ENCODE data around the gene LDLRAD4.

DNA sequence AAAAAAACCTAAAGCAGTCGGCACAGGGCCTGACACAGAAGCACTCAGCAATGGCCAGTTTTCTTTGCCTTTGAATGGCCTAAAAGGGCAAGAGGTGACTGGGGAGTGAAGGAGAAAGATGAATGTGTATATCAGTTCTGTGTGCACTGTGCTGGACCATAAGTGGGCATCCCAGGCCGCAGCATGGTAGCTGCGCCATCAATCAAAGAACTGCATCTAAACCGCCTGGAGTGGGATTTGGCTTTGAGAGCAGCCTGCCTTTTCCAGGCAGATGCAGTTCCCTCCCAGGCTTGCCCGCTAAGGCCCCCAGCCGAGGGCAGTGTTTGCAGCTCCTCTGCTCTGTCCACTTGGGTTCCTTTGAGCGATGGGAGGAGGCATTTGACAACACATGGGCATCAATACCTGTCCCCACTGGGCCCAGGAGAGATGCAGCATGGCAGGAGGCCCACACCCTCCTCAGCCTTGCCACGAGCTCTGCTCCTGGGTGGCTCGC, 363.7 kb downstream of the LDLRAD4 start:
- TF ChIP-seq CTCF (IDR thresholded peaks at IDR 0.05) (no peak), POLR2A (IDR thresholded peaks at IDR 0.05) (no peak)
